Measurements from ENCODE around the gene PEX14.
A peak's percentile ranks its signal among the peaks of the same experiment; 100 is the strongest.

Gene PEX14

GRCh38 chr1:10653370-10654125, 178.8 kb downstream of the PEX14 start:
- DNase-seq, result no peak

GRCh38 chr1:10655002-10655401, 180.3 kb downstream of the PEX14 start:
- no peak for DNase-seq

GRCh38 chr1:10656431-10656830, 181.7 kb downstream of the PEX14 start:
- no peak for DNase-seq

- no peak for DNase-seq
Observed at GRCh38 chr1:10657088-10657847, 182.5 kb downstream of the PEX14 start.

- DNase-seq, result no peak
Observed at GRCh38 chr1:10658396-10659066, 183.8 kb downstream of the PEX14 start.

GRCh38 chr1:10659218-10659617, 184.5 kb downstream of the PEX14 start:
- no peak for DNase-seq

GRCh38 chr1:10659646-10660540, 185.1 kb downstream of the PEX14 start:
- no peak for DNase-seq

GRCh38 chr1:10661453-10661852, 186.7 kb downstream of the PEX14 start:
- DNase-seq, result no peak

GRCh38 chr1:10662090-10662688, 187.4 kb downstream of the PEX14 start:
- DNase-seq, result no peak

GRCh38 chr1:10662824-10663677, 188.3 kb downstream of the PEX14 start:
- no peak for DNase-seq

GRCh38 chr1:10663678-10664035, 188.9 kb downstream of the PEX14 start:
- DNase-seq, result no peak

GRCh38 chr1:10664251-10664650, 189.5 kb downstream of the PEX14 start:
- no peak for DNase-seq

- DNase-seq, result no peak
Observed at GRCh38 chr1:10665226-10665625, 190.5 kb downstream of the PEX14 start.

GRCh38 chr1:10665930-10666850, 191.4 kb downstream of the PEX14 start:
- no peak for DNase-seq

- peak; percentile 31 for DNase-seq
Observed at GRCh38 chr1:10667861-10668761, 193.4 kb downstream of the PEX14 start.

GRCh38 chr1:10669570-10669969, 194.8 kb downstream of the PEX14 start:
- no peak for DNase-seq

- no peak for DNase-seq
Observed at GRCh38 chr1:10670190-10670589, 195.4 kb downstream of the PEX14 start.

- peak; percentile 10 for DNase-seq
Observed at GRCh38 chr1:10671090-10671489, 196.3 kb downstream of the PEX14 start.

Measured in NCI-H748 treated with DMSO at 0.1 percent for 48 hours (cell line).